HG03196 (cell line): ENCODE data around the gene ST14.
"Not testable (repeated sequence)": the region's sequence is repeated elsewhere in the genome, so short reads cannot be mapped to it uniquely, and the experiment has no call there.

Source experiments
- ATAC-seq: cut with Tn5 transposase; IDR thresholded peaks from one replicate; pipeline ENCODE4 v1.9.1; 2021; ENCODE audit not compliant: unreplicated experiment

The ST14 gene

DNA sequence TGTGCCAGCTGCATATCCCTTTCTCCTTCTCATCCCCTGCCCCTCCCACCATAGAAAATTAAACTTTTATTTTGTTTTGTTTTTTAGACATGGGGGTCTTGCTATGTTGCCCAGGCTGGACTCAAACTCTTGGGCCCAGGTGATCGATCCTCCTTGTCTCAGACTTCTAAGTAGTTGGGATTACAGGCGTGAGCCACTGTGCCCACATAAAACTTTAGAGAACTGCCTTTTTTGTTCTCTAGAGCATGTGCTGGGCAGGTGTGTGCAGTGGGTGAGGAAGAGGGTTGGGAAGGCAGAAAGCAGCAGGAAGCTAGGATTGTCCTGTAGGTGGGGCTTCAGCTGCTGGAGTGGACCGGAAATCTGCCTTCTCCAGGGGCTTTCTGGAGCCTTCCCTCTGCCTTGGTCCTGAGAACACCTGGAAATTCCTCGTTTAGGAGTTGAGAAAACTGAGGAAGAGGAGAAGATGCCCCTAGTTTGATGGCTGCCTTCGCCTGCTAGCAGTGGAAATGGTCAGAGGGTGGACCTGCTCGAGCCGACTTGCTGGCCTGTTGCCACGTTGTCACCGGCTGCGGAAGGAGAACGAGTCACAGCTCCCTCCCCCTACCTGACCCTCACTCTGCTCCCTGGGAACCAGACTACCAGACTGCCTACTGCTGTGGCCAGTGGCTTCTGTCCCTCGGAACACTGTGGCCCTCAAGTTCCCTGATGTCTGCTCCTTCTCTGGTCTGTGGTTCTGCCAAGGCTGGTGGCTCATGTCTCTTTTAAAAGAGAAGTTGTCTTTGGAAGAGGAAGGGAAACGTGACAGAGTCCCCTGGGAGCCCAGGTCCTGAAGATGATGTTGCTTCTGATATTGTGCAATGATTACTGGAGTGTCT is 4.0 kb downstream of the ST14 start:
- no peak for ATAC-seq

DNA sequence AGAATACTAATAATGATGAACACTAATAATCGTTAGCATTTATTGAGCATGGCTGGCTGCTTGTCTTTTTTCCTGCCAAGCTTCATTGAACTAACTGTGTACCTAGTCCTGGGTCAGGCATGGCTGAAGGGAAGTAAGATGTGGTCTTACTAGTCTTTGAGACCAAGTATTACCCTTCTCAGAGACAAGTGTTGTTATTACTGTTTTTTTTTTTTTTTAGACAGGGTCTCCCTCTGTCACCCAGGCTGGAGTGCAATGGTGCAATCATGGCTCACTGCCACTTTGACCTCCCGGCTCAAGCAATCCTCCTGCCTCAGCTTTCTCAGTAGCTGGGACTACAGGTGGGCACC is 4.6 kb downstream of the ST14 start:
- ATAC-seq: no peak

DNA sequence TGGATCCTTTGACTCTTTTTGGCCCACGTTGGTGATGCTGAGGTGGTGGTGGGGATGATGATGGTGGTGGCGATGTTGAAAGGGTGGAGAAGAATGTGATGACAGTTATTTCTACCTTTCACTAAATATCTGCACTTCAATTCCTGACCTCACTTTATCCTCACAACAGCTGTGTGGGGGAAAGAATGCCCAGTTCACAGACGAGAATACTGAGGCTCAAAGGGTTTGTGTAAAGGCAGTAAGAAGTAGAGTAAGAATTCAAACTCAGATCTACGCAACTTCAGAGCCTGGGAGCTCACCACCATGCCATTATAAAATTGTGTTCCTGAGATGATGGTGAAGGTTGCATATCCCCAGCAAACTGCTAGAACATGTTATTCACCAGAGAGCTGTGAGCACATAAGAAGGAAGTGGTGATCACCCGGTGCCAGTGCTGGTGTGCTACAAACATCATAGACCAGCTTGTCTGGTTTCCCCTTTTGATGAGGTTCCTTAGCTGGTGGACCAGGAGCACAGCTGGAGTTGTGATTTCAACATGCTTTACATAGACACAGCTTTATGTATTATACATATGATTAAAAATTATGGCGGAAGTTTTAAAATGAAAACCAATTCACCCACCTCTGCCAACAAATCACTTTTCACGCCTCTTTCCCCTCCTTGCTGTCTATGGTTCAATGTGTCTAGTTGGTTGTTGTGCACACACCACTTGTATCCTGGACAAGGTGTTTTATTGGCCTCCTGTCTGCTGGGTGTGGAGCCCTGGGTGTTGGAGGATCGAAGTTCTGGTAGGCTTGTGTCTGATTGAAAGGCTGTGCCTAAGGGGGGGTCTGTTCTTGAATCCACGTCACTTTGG is 6.2 kb downstream of the ST14 start:
- ATAC-seq: no peak

DNA sequence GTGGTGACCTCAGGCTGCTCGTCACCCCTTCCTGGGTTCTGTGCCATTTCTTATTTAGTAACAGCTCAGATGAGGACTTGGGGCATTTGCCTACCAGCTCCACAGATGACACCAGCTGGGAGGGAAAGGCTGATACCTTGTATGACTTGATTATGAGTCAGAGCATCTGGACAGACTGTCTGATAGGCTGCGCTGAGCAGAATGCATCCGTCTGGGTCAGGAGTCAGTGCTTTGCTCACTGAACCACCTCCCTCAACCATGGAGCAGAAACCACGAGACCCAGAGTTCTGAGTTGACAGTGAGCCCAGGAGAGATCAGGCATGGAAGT is 6.8 kb downstream of the ST14 start:
- peak; percentile 65 for ATAC-seq

DNA sequence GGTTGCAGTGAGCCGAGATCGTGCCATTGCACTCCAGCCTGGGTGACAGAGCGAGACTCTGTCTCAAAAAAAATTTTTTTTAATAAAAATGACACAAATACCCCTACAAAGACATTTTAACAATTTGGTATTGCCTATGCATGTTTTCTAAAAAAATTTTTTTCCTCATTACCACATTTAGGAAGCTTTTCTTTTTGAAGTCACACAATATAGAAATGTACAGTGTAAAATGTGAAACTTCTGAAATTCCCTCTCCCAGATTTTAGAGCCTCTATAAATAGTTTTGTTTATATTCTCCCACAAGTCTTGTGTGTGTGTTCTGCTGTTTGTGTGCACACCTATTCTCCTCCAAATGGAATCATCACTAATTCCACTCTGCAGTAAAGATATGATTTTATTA is 7.6 kb downstream of the ST14 start:
- ATAC-seq: no peak

DNA sequence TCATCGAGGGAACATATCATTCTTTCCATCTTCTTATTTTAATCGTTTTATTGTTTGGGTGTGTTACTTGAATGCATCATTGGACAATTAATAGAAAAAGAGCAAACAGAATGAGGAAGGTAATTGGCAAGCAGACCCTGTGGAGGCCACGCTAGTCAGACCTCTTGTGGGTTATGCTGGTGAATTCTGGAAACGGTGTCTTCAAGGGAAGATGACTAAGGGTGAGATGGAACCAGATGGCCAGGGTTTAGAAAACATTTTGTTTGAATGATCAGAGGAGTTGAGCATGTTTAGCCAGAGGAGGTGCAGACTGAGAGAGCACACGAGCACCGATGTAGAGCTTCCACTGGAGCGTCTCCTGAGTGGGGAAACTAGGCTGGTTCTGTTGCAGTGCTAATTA is 8.5 kb downstream of the ST14 start:
- ATAC-seq: no peak

DNA sequence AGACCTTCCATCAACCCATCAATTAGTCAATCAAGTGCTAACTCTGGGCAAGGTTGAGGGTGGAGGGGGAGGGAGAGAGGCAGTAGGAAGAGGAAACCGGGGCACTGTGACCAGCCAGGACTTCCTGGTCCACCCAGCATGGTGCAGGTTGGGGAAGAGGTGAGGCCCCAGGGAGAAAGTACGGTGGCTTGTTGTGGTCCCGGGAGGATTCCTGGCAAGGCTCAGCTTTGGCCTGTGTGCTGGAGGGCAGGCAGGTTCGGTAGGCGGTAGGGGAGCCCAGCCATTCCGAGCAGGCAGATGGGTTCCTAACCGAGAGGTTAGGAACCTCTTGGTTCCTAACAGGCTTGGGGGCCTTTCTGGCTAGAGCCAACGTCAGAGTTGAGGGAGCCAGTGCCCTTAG is 10.8 kb downstream of the ST14 start:
- no peak for ATAC-seq

DNA sequence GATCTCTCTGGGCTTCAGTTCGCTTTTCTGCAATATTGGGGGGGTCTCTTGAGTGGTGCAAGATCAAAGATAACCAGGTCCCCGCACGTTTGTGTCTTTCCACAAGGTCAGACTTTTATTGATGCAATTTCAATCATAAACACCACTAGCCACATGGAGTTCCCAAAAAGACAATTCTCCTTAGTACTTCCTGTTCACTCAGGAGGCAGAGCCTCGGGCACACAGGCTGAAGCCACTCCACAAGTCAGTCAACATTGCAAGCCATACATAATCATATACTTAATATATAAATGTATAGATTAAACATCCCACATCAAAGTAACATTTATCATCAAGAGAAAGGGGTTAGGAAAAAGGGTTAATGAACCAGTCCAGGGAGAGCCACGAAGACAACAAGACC is 12.0 kb downstream of the ST14 start:
- ATAC-seq: no peak

DNA sequence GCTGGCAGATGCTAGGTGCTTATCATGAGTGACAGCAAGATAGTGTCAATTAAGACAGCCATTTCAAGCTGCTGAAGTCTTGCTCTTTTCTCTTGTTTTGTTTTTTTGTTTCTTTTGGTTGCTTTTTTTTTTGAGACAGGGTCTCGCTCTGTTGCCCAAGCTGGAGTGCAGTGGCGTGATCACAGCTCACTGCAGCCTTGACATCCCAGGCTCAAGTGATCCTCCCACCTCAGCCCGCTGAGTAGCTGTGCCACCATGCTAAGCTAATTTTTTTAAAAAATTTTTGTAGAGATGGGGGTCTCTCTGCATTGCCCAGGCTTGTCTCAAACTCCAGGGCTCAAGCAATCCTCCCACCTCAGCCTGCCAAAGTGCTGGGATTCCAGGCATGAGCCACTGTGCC is 12.4 kb downstream of the ST14 start:
- not testable (repeated sequence) for ATAC-seq

DNA sequence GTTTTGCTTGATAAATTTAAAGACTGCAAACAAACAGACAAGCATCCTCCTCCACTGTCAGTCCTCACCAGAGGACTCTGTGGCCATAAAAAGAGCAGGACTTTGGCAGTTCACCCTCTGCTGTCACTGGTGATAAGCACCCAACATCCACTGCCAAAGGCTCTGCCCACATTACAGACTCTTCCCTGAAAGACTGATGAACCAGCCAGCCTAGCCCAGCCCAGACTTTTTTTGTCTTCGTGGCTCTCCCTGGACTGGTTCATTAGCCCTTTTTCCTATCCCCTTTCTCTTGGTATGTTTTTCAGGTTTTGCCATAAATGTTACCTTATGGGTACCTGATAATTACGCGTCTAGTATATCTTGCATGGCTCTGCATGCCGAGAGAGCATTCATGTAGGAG is 15.1 kb downstream of the ST14 start:
- ATAC-seq: no peak

DNA sequence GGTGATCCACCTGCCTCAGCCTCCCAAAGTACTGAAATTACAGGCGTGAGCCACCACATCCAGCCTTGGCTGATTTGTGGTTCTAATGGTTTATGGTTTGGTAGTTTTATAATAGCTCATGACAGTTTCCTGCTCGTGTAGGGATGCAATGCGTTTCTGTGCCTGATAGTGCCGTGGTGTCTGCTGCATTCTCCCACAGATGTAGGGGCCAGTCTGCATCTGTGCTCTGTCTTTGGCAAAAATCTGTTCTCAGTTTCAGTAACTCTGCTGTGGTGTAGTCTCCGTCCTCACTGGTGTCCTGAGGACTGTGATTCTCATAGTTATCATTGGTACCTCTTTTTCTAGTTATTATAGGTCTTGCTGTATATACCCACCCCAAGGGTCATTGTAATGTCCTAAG is 16.3 kb downstream of the ST14 start:
- no peak for ATAC-seq

DNA sequence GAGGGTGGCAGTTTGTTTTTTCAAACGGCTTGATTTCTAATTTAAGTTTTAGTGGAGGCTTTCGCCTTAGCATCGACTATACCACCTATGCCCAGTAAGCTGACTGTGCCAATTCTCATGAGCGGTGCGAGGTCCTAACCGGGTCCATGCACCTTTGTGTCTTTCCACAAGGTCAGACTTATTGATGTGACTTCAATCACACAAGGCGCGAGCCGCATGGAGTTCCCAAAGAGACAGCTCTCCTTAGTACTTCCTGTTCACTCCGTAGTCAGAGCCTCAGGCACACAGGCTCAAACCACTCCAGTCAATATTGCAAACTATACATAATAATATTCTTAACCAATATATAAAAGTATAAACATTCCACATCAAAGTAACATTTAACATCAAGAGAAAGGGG is 18.2 kb downstream of the ST14 start:
- ATAC-seq: no peak

DNA sequence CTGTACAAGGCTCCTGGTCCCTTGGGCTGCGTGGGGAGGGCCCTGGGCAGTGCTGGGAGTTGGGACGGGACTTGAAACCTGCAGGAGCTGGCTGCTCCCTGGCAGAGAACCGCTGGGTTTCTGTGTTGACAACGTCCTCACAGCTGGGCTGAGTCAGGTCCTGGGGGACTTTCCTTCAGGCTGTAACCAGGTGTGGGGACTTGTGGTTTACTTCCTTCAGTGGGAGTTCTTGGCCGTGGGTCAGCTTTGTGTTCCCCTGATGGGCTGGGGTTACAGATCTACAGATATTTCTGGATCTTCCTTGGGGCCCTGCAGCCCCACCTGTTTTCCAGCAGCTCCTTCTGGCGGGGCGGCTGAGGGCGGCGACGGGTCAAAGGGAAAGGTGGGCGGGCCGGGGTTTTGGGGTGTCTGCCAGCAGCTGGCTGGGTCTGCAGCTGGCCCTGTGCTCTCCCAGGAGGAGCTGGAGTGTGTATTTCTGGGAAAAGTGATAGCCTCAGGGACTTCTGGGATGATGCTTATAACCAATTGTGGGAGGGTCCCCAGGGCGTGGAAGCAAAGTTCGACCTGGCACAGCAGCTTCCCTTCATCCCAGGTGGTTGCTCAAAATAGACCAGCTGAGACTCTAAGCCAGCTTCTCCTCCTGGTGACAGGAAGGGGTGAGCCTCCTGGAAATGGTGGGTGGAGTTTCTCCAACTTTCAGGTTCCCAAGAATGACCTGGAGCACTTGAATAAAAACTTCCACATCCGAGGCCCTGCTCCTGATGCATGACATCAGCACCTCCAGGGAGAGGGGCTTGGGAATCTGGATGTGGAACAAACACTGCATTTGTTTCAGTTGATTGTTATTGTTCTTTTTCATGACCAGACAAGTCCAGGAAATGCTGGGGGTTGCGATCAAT is 19.1 kb downstream of the ST14 start:
- ATAC-seq: no peak

DNA sequence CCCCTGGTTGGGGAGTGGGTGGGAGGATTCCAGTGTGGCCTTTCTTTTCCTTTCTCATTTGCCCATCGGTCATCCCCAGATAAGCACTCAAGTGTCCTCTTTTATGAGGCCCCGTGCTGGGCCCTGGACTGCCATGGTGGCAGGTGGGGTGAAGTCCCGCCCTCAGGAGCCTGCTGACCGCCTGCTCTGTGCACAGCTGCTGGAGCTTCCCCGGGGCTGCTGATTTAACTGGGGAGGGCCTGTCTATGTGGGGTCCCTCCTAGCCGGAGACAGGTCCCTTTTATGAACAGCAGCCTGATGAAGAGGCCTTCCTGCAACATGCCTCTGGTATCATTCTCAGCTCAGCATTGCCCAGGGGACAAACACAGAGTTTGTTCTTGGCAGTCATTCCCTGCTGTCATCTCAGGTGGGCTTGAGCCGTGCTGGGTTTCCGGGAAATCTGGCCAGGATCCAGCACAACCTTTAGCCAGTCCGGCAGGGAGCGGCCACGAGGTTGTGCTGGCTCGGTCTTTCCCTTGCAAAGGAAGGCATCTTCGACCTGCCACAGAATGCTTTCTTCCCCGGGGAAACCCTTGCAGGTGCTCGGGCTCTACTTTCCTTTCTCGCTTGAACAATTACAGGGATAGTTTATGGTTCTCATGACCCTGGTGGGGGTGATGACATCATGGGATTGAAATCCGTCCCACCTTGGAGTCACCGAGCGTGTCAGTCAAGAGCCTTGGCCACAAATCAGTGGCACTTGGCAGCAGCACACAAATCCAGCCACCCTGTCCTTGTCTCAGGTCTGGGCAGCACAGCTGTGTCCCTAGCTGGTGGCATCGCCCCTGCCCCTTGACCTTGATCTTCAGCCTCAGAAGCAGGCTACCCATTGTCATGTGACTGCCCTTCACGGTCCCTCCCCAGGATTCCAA is 20.1 kb downstream of the ST14 start:
- ATAC-seq: no peak

DNA sequence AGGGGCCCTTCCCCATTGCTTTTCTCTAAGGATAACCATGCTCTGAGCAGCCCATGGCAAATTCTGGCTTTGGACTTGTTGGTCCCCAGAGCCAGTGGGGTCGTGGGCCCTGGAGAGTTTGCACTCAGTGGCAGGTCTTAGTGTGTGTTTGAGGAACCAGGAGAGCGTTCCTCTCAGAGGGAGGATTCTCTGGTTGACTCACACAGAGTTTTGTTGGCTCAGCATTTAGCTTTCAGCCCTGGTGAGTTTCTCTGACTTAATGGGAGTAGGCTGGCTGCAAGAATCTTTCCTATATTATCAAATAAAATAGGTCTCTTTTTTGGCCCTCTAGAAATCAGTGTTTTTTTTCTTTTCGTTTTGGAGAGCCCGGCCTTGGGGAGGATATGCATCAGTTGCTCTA is 20.9 kb downstream of the ST14 start:
- ATAC-seq: no peak

DNA sequence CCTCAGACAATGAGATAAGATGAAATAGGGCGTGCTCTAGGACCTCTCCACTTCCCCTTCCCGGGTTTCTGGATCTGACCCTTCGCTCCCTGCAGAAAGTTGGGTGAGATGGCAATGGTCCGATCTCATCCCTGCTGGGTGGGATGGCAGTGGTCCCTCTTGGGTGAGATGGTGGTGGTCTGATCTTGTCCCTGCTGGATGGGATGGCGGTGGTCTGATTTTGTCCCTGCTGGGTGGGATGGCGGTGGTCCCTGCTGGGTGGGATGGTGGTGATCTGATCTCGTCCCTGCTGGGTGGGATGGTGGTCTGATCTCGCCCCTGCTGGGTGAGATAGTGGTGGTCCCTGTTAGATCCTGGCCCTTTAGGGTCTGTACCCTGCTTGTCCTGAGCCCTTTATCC is 21.3 kb downstream of the ST14 start:
- ATAC-seq: no peak

DNA sequence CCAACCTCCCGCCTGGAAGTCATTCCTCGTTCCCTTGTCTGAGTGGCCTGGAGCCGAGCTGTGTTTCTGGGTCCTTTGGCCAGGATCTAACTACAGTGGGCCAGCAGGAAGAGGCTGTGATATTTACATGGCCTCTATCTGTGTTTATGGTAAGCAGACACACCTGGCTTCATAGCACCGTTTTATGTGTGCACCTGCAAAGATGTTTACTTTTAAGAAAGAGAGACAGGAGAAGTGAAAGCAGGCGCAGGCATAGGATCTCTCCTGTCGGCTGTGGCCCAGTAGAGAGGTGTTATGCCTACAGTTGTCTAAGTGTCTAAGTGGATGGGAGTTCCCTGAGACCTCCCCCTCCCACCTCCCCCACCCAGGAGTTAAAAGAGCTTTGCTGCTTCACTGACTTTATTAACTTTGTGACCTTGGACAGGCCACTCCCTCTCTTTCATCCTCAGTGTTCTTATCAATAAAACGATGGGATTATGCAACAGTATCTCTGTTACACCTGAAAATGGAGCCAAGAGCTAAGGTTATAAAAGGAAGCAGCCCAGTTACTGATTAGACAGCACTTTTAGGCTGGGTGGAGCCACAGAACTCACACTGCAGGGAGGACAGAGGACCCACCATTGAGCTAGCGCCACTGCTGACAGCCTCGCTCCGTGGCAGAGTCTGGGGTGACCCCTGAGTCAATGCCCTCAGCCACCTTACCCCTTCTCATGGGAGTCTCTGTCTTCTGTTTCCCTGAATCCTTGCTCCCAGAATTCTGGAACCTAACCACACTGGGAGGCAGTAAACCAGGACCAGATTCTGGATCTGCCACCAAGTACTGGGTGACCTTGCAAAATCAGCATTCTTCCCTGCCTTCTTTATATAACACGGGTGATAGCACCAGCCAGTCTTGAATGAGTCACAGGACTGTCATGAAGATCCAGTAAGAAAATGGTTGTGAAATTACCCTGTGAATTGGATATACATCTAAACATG is 22.0 kb downstream of the ST14 start:
- ATAC-seq: no peak

DNA sequence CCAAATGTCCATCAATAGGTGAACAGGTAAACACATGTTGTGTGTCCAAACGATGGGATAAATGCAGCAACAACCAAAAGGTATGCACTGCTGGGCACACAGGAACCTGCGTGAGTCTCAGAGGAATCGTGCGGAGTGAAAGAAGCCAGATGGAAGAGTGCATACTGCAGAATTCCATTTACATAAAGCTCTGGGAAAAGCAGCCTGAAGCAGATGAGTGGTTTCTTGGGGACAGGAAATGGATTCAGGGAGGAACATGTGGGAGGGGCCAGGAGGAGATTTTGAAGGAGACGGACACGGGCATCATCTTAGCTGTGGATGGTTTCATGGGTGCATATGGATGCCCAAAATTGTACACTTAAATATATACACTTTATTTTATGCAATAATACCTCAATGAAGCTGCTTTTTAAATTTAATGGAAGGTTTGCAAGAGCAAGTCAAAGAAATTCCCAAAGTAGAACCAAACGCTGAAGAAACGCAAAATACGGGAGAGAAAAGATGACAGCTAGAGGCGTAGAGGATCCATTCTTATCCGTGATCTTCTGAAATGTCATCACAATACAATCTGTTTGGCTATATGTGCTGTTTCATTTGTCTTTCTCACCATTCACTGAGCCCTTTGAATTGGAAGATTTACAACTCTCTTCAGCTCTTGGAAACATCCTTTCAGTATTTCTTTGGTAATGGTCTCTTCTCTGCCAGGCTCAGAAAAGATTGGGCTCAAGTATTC is 24.5 kb downstream of the ST14 start:
- no peak for ATAC-seq

DNA sequence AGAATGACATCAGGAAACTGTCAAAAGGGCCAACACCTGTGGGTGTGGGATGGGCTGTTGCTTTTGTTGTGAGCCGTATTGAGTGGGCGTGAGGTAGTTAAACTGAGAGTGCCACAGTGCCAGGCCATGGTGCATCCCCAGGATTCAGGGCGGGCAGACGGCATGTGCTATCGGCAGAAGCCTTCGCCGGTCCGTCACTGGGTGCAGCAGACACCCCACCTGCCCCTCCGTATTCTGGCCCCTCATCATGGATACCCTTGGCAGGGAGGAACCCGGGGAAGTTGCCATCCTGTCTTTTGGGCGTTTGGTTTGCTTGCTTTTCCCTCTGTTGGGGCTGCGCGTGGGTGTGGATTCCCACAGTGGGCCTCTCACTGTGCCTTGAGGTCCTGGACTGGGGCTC is 27.5 kb downstream of the ST14 start:
- no peak for ATAC-seq
